IMR-90 (cell line): Measurements from ENCODE around the gene ELK3.

Source experiments
- CTCF ChIP-seq: conservative IDR thresholded peaks from 2 replicates; pipeline ENCODE4 v1.5.1; 2012; ENCODE audit warnings: mild to moderate bottlenecking, low read depth, low read length, improper control_type of control experiment
- TF ChIP-seq, protein P1 (sequence below): fragments of 150-350 bp; IDR thresholded peaks from 2 replicates; pipeline ENCODE4 v1.6.1; 2016; ENCODE audit warnings: low read depth, mild to moderate bottlenecking, low read length, moderate library complexity, borderline replicate concordance

- no peak for TF ChIP-seq CTCF
- TF ChIP-seq, protein P1, sequence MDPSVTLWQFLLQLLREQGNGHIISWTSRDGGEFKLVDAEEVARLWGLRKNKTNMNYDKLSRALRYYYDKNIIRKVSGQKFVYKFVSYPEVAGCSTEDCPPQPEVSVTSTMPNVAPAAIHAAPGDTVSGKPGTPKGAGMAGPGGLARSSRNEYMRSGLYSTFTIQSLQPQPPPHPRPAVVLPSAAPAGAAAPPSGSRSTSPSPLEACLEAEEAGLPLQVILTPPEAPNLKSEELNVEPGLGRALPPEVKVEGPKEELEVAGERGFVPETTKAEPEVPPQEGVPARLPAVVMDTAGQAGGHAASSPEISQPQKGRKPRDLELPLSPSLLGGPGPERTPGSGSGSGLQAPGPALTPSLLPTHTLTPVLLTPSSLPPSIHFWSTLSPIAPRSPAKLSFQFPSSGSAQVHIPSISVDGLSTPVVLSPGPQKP: no peak
Observed at GRCh38 chr12:96197503-96198272, 3.5 kb downstream of the ELK3 start.
